Measurements from ENCODE around the gene AACS.

The AACS gene

GRCh38 chr12:125189015-125189414, 123.8 kb downstream of the AACS start:
- no peak overlapping the region for H3K4me3 ChIP-seq (ENCODE audit: low read length)
- no peaks in the 10 kb centered on the region for H3K9me3 ChIP-seq (ENCODE audit: control insufficient read depth, insufficient read depth, low read length)
- peaks cover 5% of the 10 kb centered on the region; the same call in 1 of the 2 replicates for H3F3A ChIP-seq (ENCODE audit: control insufficient read depth, insufficient read depth)
- peaks cover 52% of the 10 kb centered on the region for H3K27me3 ChIP-seq (ENCODE audit: control insufficient read depth, low read length)
- H3K27ac ChIP-seq (ENCODE audit: low read depth, low read length), result no peak overlapping the region
- TF ChIP-seq EZH2phosphoT487 (IDR thresholded peaks at IDR 0.05; ENCODE audit: borderline replicate concordance, low read length) (no peak), CTCF (IDR thresholded peaks at IDR 0.05; ENCODE audit: low read depth, low read length, poor library complexity, severe bottlenecking) (no peak)
- H3K9me2 ChIP-seq (replicated peaks; ENCODE audit: control insufficient read depth, low read length), result no peaks in the 10 kb centered on the region
- no peaks in the 10 kb centered on the region for H3K79me2 ChIP-seq (ENCODE audit: control insufficient read depth, low read length)
- H3K36me3 ChIP-seq (ENCODE audit: control insufficient read depth, low read length), result no peaks in the 10 kb centered on the region
- no peak overlapping the region for H3K4me2 ChIP-seq (ENCODE audit: low read length)
- H3K4me1 ChIP-seq (ENCODE audit: control insufficient read depth, low read length), result peaks cover 11% of the 10 kb centered on the region
- H4K20me1 ChIP-seq (ENCODE audit: control insufficient read depth, insufficient read depth, low read depth, low read length), result no peaks in the 10 kb centered on the region; the same call in 1 of the 2 replicates

GRCh38 chr12:125189502-125189901, 124.3 kb downstream of the AACS start:
- Histone ChIP-seq H4K20me1 (ENCODE audit: control insufficient read depth, insufficient read depth, low read depth, low read length) (no peaks in the 10 kb centered on the region; the same call in 1 of the 2 replicates), H3K27me3 (ENCODE audit: control insufficient read depth, low read length) (peaks cover 48% of the 10 kb centered on the region), H3K9me3 (ENCODE audit: control insufficient read depth, insufficient read depth, low read length) (no peaks in the 10 kb centered on the region), H3K79me2 (ENCODE audit: control insufficient read depth, low read length) (no peaks in the 10 kb centered on the region), H3K4me2 (ENCODE audit: low read length) (no peak overlapping the region), H3K4me3 (ENCODE audit: low read length) (no peak overlapping the region), H3K4me1 (ENCODE audit: control insufficient read depth, low read length) (peaks cover 11% of the 10 kb centered on the region), H3K9me2 (replicated peaks; ENCODE audit: control insufficient read depth, low read length) (no peaks in the 10 kb centered on the region), H3F3A (ENCODE audit: control insufficient read depth, insufficient read depth) (peaks cover 4% of the 10 kb centered on the region; the same call in 1 of the 2 replicates), H3K27ac (ENCODE audit: low read depth, low read length) (no peak overlapping the region), H3K36me3 (ENCODE audit: control insufficient read depth, low read length) (no peaks in the 10 kb centered on the region)
- TF ChIP-seq EZH2phosphoT487 (IDR thresholded peaks at IDR 0.05; ENCODE audit: borderline replicate concordance, low read length) (no peak), CTCF (IDR thresholded peaks at IDR 0.05; ENCODE audit: low read depth, low read length, poor library complexity, severe bottlenecking) (no peak)

- no peaks in the 10 kb centered on the region for H3F3A ChIP-seq (ENCODE audit: control insufficient read depth, insufficient read depth)
- H3K27me3 ChIP-seq (ENCODE audit: control insufficient read depth, low read length), result peaks cover 43% of the 10 kb centered on the region
- no peak overlapping the region for H3K4me2 ChIP-seq (ENCODE audit: low read length)
- no peak overlapping the region for H3K4me3 ChIP-seq (ENCODE audit: low read length)
- H3K9me2 ChIP-seq (replicated peaks; ENCODE audit: control insufficient read depth, low read length), result no peaks in the 10 kb centered on the region
- H3K9me3 ChIP-seq (ENCODE audit: control insufficient read depth, insufficient read depth, low read length), result no peaks in the 10 kb centered on the region
- H3K4me1 ChIP-seq (ENCODE audit: control insufficient read depth, low read length), result peaks cover 11% of the 10 kb centered on the region
- no peaks in the 10 kb centered on the region for H3K36me3 ChIP-seq (ENCODE audit: control insufficient read depth, low read length)
- H4K20me1 ChIP-seq (ENCODE audit: control insufficient read depth, insufficient read depth, low read depth, low read length), result no peaks in the 10 kb centered on the region; the same call in 1 of the 2 replicates
- H3K79me2 ChIP-seq (ENCODE audit: control insufficient read depth, low read length), result no peaks in the 10 kb centered on the region
- no peak overlapping the region for H3K27ac ChIP-seq (ENCODE audit: low read depth, low read length)
- TF ChIP-seq CTCF (IDR thresholded peaks at IDR 0.05; ENCODE audit: low read depth, low read length, poor library complexity, severe bottlenecking), result no peak
- no peak for TF ChIP-seq EZH2phosphoT487 (IDR thresholded peaks at IDR 0.05; ENCODE audit: borderline replicate concordance, low read length)
Measured at GRCh38 chr12:125191361-125192087, 126.3 kb downstream of the AACS start.

Measured in DOHH2 (cell line).